ENCODE measurements around the gene GPR26.

Gene GPR26

GRCh38 chr10:123741146-123741545, 75.0 kb downstream of the GPR26 start:
- TF ChIP-seq CREB1 (IDR thresholded peaks at IDR 0.05; ENCODE audit: low read depth) = no peak
- TF ChIP-seq, protein P1, sequence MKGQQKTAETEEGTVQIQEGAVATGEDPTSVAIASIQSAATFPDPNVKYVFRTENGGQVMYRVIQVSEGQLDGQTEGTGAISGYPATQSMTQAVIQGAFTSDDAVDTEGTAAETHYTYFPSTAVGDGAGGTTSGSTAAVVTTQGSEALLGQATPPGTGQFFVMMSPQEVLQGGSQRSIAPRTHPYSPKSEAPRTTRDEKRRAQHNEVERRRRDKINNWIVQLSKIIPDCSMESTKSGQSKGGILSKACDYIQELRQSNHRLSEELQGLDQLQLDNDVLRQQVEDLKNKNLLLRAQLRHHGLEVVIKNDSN (IDR thresholded peaks at IDR 0.05) = no peak
- TF ChIP-seq, protein P2, sequence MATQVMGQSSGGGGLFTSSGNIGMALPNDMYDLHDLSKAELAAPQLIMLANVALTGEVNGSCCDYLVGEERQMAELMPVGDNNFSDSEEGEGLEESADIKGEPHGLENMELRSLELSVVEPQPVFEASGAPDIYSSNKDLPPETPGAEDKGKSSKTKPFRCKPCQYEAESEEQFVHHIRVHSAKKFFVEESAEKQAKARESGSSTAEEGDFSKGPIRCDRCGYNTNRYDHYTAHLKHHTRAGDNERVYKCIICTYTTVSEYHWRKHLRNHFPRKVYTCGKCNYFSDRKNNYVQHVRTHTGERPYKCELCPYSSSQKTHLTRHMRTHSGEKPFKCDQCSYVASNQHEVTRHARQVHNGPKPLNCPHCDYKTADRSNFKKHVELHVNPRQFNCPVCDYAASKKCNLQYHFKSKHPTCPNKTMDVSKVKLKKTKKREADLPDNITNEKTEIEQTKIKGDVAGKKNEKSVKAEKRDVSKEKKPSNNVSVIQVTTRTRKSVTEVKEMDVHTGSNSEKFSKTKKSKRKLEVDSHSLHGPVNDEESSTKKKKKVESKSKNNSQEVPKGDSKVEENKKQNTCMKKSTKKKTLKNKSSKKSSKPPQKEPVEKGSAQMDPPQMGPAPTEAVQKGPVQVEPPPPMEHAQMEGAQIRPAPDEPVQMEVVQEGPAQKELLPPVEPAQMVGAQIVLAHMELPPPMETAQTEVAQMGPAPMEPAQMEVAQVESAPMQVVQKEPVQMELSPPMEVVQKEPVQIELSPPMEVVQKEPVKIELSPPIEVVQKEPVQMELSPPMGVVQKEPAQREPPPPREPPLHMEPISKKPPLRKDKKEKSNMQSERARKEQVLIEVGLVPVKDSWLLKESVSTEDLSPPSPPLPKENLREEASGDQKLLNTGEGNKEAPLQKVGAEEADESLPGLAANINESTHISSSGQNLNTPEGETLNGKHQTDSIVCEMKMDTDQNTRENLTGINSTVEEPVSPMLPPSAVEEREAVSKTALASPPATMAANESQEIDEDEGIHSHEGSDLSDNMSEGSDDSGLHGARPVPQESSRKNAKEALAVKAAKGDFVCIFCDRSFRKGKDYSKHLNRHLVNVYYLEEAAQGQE (IDR thresholded peaks at IDR 0.05; ENCODE audit: low read depth) = no peak

GRCh38 chr10:123741711-123742110, 75.6 kb downstream of the GPR26 start:
- TF ChIP-seq CREB1 (IDR thresholded peaks at IDR 0.05; ENCODE audit: low read depth) (no peak), EGR1 (IDR thresholded peaks at IDR 0.05) (no peak), ZBTB7A (IDR thresholded peaks at IDR 0.05; ENCODE audit: low read depth) (no peak), RAD21 (IDR thresholded peaks at IDR 0.05; ENCODE audit: low read depth) (no peak), NFIC (IDR thresholded peaks at IDR 0.05) (no peak), EP300 (IDR thresholded peaks at IDR 0.05; ENCODE audit: borderline replicate concordance) (no peak)

- TF ChIP-seq, protein P1 (IDR thresholded peaks at IDR 0.05) = no peak
- TF ChIP-seq NFIC (IDR thresholded peaks at IDR 0.05) (no peak), ZBTB7A (IDR thresholded peaks at IDR 0.05; ENCODE audit: low read depth) (no peak), CEBPB (IDR thresholded peaks at IDR 0.05) (no peak), CREB1 (IDR thresholded peaks at IDR 0.05; ENCODE audit: low read depth) (no peak), TAF1 (IDR thresholded peaks at IDR 0.05; ENCODE audit: low read depth) (no peak), TEAD4 (IDR thresholded peaks at IDR 0.05) (no peak), YY1 (IDR thresholded peaks at IDR 0.05; ENCODE audit: low read depth) (no peak), RAD21 (IDR thresholded peaks at IDR 0.05; ENCODE audit: low read depth) (no peak), EP300 (IDR thresholded peaks at IDR 0.05; ENCODE audit: borderline replicate concordance) (no peak), FOXM1 (IDR thresholded peaks at IDR 0.05; ENCODE audit: borderline replicate concordance, low read depth) (no peak)
- TF ChIP-seq, protein P3, sequence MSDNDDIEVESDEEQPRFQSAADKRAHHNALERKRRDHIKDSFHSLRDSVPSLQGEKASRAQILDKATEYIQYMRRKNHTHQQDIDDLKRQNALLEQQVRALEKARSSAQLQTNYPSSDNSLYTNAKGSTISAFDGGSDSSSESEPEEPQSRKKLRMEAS (IDR thresholded peaks at IDR 0.05) = no peak
These were observed 76.7 kb downstream of the GPR26 start for GRCh38 chr10:123742751-123743440.

- no peak for TF ChIP-seq EP300 (IDR thresholded peaks at IDR 0.05; ENCODE audit: borderline replicate concordance)
- no peak for TF ChIP-seq EGR1 (IDR thresholded peaks at IDR 0.05)
- TF ChIP-seq CEBPB (IDR thresholded peaks at IDR 0.05) = no peak
- TF ChIP-seq YY1 (IDR thresholded peaks at IDR 0.05; ENCODE audit: low read depth) = no peak
- no peak for TF ChIP-seq TEAD4 (IDR thresholded peaks at IDR 0.05)
- no peak for TF ChIP-seq CREB1 (IDR thresholded peaks at IDR 0.05; ENCODE audit: low read depth)
These were observed 77.5 kb downstream of the GPR26 start for GRCh38 chr10:123743441-123744223.

GRCh38 chr10:123744224-123744536, 78.0 kb downstream of the GPR26 start:
- TF ChIP-seq CEBPB (IDR thresholded peaks at IDR 0.05) (no peak), TAF1 (IDR thresholded peaks at IDR 0.05; ENCODE audit: low read depth) (no peak), RAD21 (IDR thresholded peaks at IDR 0.05; ENCODE audit: low read depth) (no peak), EGR1 (IDR thresholded peaks at IDR 0.05) (no peak), EP300 (IDR thresholded peaks at IDR 0.05; ENCODE audit: borderline replicate concordance) (no peak), NFIC (IDR thresholded peaks at IDR 0.05) (no peak), TCF12 (IDR thresholded peaks at IDR 0.05; ENCODE audit: low read depth) (no peak), CREB1 (IDR thresholded peaks at IDR 0.05; ENCODE audit: low read depth) (no peak), ZBTB7A (IDR thresholded peaks at IDR 0.05; ENCODE audit: low read depth) (no peak), TEAD4 (IDR thresholded peaks at IDR 0.05) (no peak), FOXM1 (IDR thresholded peaks at IDR 0.05; ENCODE audit: borderline replicate concordance, low read depth) (no peak)
- TF ChIP-seq, protein P1 (IDR thresholded peaks at IDR 0.05) = no peak
- TF ChIP-seq, protein P2 (IDR thresholded peaks at IDR 0.05; ENCODE audit: low read depth) = no peak
- TF ChIP-seq, protein P3 (IDR thresholded peaks at IDR 0.05) = no peak
